Stimulated activated CD8-positive, alpha-beta memory T cell treated with anti-CD3 and anti-CD28 coated beads, Interleukin-12 subunit alpha, Interleukin-12 subunit beta, amount 100 ng/mL, for 1 hour (primary cell): ENCODE data around the gene ARFIP1.

Experiments
- DNase-seq: peaks from one replicate; pipeline ENCODE4 v3.0.0-alpha.2; 2020; ENCODE audit warnings: low read depth

The ARFIP1 gene

DNA sequence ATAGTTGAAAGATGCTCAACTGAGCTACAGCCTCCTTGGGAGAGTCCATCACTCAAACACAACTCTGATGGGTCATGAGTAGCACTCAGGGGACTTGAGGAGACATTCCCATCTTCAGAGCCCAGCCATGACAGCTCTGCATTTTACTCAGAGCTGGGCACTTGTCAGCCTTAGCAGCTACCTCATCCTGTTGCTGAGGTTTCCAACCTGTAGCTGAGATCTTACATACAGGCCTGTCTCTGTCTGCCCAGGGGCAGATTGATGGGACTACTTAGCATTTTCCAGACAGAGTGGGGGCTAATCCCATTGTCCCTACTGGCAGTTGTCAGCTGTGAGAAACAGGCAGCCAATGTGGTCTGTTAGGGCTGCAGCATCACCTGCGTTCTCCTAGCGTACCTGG, 159.9 kb downstream of the ARFIP1 start:
- DNase-seq = no peak

DNA sequence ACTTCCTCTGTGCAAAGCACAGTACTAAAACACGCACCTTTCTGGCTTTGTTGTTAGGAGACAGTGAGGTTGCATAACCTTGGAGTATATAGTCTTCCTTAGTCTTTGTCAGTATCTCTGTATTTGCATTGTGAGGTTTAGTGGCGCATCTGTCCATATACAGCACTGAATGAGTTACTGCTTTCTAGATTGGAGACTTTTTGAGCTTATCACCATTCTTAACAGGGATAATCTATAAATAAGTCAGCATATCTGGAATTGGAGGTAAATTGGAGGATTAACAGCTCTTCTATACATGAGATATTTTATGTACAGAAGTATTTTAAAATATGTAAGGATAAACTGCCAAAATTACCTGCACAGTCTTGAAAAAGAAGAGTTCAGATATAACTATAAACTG, 160.7 kb downstream of the ARFIP1 start:
- no peak for DNase-seq

GRCh38 chr4:152941411-152941810, 161.7 kb downstream of the ARFIP1 start:
- no peak for DNase-seq

GRCh38 chr4:152942346-152942745, 162.6 kb downstream of the ARFIP1 start:
- no peak for DNase-seq

GRCh38 chr4:152943672-152944071, 163.9 kb downstream of the ARFIP1 start:
- DNase-seq = no peak

DNA sequence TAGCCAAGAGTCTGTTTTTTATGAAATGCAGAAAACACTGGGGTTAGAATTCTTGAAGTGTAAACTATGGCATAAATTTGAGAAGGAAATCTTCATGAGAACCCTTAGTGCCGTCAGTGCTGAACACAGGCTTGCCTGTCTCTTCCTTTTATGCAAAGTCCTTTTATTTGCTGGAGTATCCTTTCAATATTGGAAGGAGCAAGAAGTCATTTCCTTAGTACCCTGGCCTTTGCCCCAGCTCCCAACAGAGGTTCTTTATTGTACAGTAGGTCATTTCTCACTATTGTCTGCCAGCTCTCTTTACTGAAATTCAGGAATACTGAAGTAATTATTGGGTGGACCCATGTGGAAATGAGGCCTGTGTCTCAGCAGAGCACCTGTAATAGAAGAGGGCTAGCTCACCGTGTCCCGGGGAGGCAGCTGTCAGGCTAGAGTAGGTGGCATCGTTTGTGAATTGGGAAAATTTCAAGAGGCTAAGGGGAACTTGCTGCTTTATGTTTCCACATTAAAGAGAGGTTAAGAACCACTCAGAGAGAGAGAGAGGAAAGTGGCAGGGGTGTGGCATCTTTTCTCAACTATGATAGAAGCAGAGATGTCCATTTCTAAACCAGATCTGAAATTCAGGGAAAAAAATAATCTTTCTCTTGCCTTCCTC, 165.0 kb downstream of the ARFIP1 start:
- no peak for DNase-seq

DNA sequence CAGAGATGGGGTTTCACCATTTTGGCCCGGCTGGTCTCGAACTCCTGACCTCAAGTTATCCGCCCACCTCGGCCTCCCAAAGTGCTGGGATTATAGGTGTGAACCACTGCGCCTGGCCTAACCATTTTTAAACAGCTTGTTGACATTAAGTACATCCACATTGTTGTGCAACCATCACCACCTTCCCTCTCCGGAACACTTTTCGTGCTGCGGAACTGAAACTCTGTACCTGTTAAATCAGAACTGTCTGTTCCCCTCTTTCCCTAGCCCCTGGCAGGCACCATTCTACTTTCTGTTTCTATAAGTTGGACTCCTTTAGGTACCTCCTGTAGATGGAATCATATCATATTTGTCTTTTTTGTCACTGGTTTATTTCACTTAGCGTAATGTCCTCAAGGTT, 165.9 kb downstream of the ARFIP1 start:
- no peak for DNase-seq

GRCh38 chr4:152946446-152946845, 166.7 kb downstream of the ARFIP1 start:
- DNase-seq = no peak

DNA sequence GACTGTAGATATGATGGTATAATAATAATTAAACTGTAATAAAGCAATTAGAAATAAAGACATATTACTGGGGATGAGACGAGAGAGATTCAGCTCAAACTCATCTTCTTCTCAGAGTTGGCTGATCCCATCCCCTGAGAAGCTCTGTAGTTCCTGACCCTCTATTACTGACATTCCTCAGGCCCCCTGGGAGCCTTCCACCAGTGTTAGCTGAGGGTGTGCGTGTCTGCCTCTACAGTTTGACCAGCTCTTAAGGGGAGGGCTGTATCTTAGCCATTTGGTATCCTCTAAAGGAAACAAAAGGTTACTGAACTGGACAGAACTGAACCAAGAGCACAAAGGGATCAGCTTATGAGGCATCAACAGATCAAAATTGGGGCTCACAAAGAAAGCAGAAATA, 167.6 kb downstream of the ARFIP1 start:
- no peak for DNase-seq

GRCh38 chr4:152949930-152950329, 170.2 kb downstream of the ARFIP1 start:
- DNase-seq = no peak

GRCh38 chr4:152950402-152951274, 170.9 kb downstream of the ARFIP1 start:
- DNase-seq = no peak

GRCh38 chr4:152951348-152951747, 171.6 kb downstream of the ARFIP1 start:
- DNase-seq = no peak

- DNase-seq = no peak
Observed at GRCh38 chr4:152953514-152953913, 173.8 kb downstream of the ARFIP1 start.

DNA sequence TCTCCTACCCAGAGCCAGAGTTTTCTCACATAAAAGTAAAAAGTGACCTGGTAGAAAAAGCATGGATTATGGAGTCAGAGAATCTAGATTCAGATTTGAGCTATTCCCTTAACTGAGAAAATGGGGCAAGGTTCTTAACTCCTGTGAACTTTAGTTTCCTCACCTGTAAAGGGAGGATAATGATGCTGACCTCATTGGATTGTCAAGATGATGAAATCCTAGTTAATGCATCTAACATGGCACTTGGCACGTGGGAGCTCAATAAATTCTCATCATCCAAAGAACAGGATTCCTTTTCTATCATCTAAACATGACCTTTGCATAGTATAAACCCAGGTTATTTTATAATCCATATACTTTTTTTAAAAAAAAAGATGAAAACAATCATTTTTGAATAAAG, 175.0 kb downstream of the ARFIP1 start:
- DNase-seq = no peak

GRCh38 chr4:152956147-152956546, 176.4 kb downstream of the ARFIP1 start:
- no peak for DNase-seq

- no peak for DNase-seq
Observed at GRCh38 chr4:152956650-152957436, 177.1 kb downstream of the ARFIP1 start.

GRCh38 chr4:152957437-152958171, 177.8 kb downstream of the ARFIP1 start:
- no peak for DNase-seq

- DNase-seq = no peak
Observed at GRCh38 chr4:152959080-152959479, 179.3 kb downstream of the ARFIP1 start.

DNA sequence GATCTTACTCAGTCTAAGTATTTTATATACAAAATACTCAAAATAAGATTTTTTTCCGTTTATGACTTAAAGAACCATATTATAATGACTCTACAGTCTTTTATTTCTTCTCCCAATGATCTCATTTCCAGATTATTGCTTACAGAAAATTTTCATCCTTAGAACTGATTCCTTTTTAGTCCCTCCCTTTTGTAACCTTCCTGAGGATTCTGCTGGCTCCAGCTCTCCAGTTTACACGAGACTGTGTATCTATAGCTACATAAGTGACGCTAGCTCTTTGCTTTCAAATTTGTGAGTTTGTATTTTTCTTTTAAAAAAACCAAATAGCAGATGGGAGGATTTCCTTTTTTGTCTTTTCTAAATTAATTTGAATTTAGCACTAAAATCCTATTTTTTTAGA, 180.3 kb downstream of the ARFIP1 start:
- no peak for DNase-seq

- DNase-seq = no peak
Observed at GRCh38 chr4:152961014-152961772, 181.4 kb downstream of the ARFIP1 start.

GRCh38 chr4:152961773-152962115, 182.0 kb downstream of the ARFIP1 start:
- DNase-seq = no peak
